ENCODE measurements around the gene KLLN.
"Not testable (repeated sequence)": the region's sequence is repeated elsewhere in the genome, so short reads cannot be mapped to it uniquely, and the experiment has no call there.

The KLLN gene

DNA sequence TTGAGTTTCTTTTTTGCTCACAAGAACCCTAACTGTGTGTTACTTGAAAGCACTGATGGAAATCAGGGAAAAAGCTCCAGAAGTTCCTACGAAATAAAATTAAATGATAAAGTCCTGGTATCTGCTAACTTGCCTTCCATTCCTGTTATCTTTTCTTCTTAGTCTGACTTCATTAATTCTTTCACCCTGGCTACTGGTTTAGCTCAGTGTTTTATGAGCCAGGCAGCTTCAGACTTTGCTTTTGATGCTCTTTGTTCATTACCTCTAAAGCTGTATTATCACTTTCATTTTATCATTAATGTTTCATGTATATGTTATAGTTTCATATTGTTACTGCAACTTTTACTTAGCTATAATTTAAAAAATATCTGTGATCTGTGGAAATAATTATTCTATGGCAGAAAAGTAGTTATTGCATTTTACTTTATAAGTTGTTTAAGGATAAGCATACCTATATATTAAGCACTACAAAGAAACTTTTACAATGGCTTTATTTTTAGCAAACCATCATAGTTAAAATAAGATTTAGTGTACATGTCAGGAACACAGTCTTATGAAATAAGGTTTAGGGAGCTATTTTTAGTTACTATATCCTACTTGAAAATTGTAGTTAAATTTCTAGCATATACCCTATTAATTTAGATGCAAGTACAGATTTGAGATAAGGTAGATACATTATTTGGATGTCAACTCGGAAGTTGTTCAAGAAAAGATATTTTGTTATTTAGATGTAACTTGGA is 19.4 kb upstream of the KLLN start:
- H3K27ac ChIP-seq = no peak overlapping the region
- TF ChIP-seq, protein P1, sequence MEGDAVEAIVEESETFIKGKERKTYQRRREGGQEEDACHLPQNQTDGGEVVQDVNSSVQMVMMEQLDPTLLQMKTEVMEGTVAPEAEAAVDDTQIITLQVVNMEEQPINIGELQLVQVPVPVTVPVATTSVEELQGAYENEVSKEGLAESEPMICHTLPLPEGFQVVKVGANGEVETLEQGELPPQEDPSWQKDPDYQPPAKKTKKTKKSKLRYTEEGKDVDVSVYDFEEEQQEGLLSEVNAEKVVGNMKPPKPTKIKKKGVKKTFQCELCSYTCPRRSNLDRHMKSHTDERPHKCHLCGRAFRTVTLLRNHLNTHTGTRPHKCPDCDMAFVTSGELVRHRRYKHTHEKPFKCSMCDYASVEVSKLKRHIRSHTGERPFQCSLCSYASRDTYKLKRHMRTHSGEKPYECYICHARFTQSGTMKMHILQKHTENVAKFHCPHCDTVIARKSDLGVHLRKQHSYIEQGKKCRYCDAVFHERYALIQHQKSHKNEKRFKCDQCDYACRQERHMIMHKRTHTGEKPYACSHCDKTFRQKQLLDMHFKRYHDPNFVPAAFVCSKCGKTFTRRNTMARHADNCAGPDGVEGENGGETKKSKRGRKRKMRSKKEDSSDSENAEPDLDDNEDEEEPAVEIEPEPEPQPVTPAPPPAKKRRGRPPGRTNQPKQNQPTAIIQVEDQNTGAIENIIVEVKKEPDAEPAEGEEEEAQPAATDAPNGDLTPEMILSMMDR (IDR thresholded peaks at IDR 0.05) = no peak
- no peak for TF ChIP-seq ZFX (IDR thresholded peaks at IDR 0.05; ENCODE audit: borderline replicate concordance)

DNA sequence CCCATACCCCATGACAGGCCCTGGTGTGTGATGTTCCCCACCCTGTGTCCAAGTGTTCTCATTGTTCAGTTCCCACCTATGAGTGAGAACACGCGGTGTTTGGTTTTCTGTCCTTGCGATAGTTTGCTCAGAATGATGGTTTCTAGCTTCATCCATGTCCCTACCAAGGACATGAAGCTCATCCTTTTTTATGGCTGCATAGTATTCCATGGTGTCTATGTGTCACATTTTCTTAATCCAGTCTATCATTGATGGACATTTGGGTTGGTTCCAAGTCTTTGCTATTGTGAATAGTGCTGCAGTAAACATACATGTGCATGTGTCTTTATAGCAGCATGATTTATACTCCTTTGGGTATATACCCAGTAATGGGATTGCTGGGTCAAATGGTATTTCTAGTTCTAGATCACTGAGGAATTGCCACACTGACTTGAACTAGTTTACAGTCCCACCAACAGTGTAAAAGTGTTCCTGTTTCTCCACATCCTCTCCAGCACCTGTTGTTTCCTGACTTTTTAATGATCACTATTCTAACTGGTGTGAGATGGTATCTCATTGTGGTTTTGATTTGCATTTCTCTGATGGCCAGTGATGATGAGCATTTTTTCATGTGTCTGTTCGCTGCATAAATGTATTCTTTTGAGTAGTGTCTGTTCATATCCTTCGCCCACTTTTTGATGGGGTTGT is 18.2 kb upstream of the KLLN start:
- H3K27ac ChIP-seq = not testable (repeated sequence)

DNA sequence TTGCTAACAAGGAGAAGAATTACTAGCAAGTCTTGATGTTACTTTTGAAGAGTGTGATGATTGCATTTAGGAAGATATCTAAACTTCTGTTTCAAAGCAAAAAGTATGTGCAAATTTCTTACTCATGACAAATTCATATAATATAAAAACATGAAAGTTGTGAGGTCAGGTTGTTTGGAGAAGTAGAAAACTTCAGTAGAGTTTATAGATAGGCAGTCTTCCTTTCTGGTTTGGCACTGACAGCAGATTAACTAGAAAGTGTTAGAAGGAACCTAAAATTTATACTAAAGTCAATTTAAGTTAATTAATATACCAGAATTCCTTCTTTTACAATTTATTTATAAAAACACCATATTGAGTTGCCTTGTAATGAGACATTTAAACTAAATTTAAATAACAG is 17.0 kb upstream of the KLLN start:
- H3K27ac ChIP-seq = no peak overlapping the region
- TF ChIP-seq ZFX (IDR thresholded peaks at IDR 0.05; ENCODE audit: borderline replicate concordance) = no peak
- TF ChIP-seq, protein P1 (IDR thresholded peaks at IDR 0.05) = no peak

DNA sequence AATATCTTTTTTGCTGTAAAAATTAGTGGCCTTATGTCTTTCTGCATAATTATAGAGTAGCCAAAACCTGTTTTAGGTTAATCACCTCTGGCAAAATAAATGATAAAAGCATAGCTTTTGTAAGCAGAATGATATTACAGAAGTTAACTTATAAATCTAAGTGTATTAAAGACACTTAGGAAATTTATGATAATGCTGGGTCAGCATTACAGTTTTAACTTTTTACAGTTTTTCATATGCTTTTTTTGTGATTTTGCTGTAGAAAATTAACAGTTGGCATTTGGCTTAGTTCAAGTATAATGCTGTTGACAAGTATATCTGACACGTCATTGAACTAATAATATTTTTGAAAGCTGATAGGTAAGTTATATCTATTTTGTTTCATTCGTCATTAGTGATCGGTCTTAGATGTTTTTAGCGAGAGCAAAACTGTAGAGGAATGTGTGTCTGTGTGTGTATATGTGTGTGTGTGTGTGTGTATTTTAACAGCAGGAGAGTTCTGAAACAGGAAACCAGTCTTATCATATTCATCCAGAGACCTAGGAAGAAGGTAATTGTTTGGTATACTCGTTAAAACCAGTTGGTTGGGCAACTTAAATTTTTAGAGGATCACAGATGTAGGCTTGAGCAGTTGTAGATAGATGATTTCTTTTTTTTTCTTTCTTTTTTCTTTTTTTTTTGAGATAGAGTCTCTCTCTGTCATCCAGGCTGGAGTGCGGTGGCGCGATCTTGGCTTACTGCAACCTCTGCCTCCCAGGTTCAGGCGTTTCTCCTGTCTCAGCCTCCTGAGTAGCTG is 15.5 kb upstream of the KLLN start:
- no peak overlapping the region for H3K27ac ChIP-seq
- no peak for TF ChIP-seq ZFX (IDR thresholded peaks at IDR 0.05; ENCODE audit: borderline replicate concordance)
- TF ChIP-seq, protein P1 (IDR thresholded peaks at IDR 0.05) = no peak

DNA sequence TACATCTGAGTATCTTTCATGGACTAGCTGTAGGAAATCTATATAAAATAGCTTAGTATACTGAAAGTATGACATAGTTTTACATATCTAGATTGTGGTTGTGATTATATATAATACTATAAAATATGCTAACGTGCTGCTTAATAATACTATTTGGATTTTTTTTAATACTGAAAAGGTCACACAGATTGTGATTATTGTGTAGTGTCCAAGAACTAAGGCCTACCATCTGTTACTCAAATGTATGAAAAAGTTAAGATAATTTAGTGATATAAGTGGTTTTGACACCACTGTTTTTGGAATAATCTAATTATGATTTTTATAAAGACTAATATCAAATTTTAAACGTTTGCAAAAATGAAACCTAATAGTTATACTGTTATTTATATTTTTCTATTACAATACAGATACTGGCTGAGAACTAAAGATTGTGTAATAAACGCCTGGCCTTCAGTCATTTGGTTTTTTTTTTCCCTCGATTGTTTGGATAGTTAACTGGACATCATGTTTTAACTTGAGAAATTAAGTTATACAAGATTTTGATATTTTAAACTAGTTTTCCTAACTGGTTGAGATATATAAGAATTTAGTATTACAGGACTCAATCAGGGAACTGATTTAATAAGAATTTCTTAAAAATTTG is 12.7 kb upstream of the KLLN start:
- no peak overlapping the region for H3K27ac ChIP-seq
- no peak for TF ChIP-seq ZFX (IDR thresholded peaks at IDR 0.05; ENCODE audit: borderline replicate concordance)
- TF ChIP-seq, protein P1 (IDR thresholded peaks at IDR 0.05) = no peak

DNA sequence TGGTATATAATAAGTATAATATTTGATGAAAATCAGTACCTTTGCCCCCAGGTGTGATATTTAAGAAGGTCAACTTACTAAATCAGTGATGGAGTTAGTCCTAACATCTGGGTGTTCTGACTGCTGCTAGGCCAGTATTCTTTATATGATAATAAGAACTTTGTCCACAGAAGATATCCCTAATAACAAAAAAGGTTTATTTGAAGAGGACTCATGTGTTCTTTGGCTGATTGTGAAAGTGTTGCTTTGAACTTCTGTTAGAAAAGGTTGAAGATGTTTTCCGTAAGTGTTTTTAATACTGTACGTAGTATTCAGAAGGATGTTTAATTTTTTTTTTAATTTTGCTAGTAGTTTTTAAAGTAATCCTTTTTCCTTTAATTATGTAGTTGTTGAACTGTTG is 10.3 kb upstream of the KLLN start:
- TF ChIP-seq ZFX (IDR thresholded peaks at IDR 0.05; ENCODE audit: borderline replicate concordance) = no peak
- TF ChIP-seq, protein P1 (IDR thresholded peaks at IDR 0.05) = no peak
- no peak overlapping the region for H3K27ac ChIP-seq

DNA sequence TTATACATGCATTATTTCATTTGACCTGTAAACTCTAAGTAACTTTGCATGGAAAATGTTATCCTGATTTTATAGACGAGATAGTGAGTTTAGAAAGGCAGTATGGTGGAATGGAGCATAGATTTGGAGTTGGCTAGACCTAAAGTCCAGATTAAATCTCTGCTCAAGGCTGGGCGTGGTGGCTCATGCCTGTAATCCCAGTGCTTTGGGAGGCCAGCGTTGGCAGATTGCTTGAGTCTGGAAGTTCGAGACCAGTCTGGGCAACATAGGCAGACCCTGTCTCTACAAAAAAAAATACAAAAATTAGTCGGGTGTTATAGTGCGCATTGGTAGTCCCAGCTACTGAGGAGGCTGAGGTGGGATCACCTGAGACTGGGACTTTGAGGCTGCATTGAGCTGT is 9.5 kb upstream of the KLLN start:
- no peak for TF ChIP-seq ZFX (IDR thresholded peaks at IDR 0.05; ENCODE audit: borderline replicate concordance)
- TF ChIP-seq, protein P1 (IDR thresholded peaks at IDR 0.05) = no peak
- no peak overlapping the region for H3K27ac ChIP-seq

Data from 22Rv1 (cell line).